Measurements from ENCODE around the gene ADAMTSL3.

ADAMTSL3 gene

DNA sequence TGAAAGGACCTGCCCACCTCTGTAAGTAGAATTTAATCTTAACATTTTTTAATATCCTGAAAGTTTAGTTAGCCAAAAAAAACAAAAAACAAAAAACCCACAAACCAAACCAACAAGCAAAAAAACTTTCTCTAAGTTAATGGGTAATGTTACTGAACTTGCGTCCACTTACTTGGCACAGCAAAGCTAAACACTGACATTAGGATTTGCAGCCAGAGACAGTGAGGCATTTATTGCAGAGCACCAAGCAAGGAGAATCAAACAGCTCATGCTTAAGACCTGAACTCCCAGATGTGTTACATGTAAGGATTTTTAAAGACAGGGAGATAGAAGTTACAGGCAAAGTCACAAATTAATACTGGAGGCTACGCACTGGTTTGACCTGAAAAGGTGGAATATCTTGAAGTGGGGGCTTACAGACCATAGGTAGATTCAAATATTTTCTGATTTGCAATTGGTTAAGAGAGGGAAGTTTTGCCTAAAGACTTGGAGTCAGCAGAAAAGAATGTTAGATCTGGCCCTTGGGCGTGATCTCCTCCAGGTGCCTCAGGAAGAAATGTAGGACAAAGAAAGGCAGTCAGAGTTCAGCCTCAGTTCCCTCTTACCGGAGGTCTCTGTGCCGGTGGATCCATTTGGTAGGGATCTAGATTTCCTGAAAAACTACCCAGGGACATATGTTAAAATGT is 205.0 kb downstream of the ADAMTSL3 start:
- Histone ChIP-seq H3K4me3 (ENCODE audit: low read length) (no peak overlapping the region), H3K36me3 (ENCODE audit: insufficient read depth, low read depth, low read length) (no peaks in the 10 kb centered on the region), H3K27me3 (ENCODE audit: insufficient read depth, low read length) (no peaks in the 10 kb centered on the region)

DNA sequence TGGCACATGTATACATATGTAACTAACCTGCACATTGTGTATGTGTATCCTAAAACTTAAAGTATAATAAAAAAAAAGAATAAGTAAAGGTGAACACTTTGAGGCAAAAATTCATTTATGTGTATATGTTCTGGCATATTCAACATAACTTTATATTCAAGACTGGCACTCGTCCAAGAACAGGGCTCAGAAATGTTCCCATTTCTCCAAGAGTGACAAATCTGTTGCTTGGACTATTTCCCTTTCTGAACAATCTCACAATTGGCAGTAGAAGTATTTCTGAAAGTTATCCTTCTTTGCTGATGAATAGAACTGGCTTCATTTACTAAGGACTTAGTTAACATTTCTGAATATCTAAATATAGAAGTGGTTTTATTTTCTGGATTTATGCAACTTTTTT is 212.8 kb downstream of the ADAMTSL3 start:
- H3K9me3 ChIP-seq (ENCODE audit: insufficient read depth, low read depth, low read length), result no peaks in the 10 kb centered on the region
- H3K27me3 ChIP-seq (ENCODE audit: insufficient read depth, low read length), result no peaks in the 10 kb centered on the region
- H3K36me3 ChIP-seq (ENCODE audit: insufficient read depth, low read depth, low read length), result no peaks in the 10 kb centered on the region
- no peak overlapping the region for H3K4me3 ChIP-seq (ENCODE audit: low read length)
- H3K4me1 ChIP-seq (ENCODE audit: insufficient read depth, low read length), result no peaks in the 10 kb centered on the region
- H3K27ac ChIP-seq (ENCODE audit: low read length), result no peak overlapping the region
- H3K9ac ChIP-seq (ENCODE audit: low read depth, low read length), result no peak overlapping the region

More for the DNA sequence above, 205.0 kb downstream of the ADAMTSL3 start:
- H3K4me1 ChIP-seq (ENCODE audit: insufficient read depth, low read length), result no peaks in the 10 kb centered on the region
- peaks cover 10% of the 10 kb centered on the region for H3K9me3 ChIP-seq (ENCODE audit: insufficient read depth, low read depth, low read length)
- no peak overlapping the region for H3K9ac ChIP-seq (ENCODE audit: low read depth, low read length)
- no peak overlapping the region for H3K27ac ChIP-seq (ENCODE audit: low read length)

DNA sequence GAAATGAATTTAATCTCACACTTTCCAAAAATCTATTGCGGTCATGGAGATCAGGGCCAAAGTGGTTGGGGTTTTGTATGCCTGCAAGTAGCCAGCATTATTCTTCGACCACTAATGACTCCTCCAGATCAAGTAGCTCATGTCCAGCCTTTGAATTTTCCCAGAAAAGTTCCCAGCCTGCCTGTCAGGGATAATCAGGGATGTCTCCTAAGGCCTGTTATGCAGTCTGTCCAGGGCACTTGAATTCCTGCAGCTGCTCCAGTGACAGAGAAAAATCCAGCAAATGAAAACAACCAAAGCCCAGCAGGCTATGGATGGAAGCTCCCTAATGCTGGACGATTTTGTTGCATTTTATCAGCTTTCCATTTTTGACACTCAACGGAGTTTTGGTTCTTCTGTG is 215.4 kb downstream of the ADAMTSL3 start:
- H3K27ac ChIP-seq (ENCODE audit: low read length), result no peak overlapping the region
- no peak overlapping the region for H3K4me3 ChIP-seq (ENCODE audit: low read length)
- H3K36me3 ChIP-seq (ENCODE audit: insufficient read depth, low read depth, low read length), result no peaks in the 10 kb centered on the region
- H3K4me1 ChIP-seq (ENCODE audit: insufficient read depth, low read length), result no peaks in the 10 kb centered on the region
- H3K27me3 ChIP-seq (ENCODE audit: insufficient read depth, low read length), result no peaks in the 10 kb centered on the region
- H3K9ac ChIP-seq (ENCODE audit: low read depth, low read length), result no peak overlapping the region
- H3K9me3 ChIP-seq (ENCODE audit: insufficient read depth, low read depth, low read length), result no peaks in the 10 kb centered on the region

DNA sequence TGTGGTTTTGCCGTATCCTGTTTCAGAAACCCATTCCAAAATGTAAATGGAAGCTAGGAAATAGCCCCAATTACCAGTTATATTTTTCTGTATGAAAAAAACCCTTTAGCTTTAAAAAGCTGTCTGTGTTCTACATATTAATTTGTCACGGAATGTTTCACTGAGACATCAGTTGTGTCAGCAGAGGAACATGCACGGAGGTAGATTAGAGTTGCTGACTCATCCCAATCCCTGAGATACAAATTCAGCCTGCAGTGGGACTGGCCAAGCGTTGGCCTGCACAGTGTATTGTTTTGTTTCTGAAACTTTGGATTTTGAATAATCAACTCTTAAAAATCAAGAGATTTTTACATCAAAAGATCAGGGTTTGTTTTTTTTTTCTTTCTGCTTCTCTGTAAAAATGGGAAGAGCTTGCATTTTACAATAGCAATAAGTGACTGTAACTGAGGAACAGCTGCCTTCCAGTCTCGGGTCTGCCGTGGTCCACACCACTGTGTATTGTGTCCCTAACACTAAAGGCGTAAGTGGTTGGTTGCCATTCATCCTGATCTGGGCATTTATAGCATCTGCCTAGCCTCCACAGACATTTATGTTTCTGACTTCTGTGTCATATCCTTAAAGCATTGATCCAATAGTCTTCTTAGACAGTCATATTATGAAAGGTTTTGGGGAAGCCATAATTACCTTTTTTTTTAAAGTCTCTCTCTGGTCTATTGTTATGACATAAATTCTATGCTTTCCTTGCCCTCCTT is 218.1 kb downstream of the ADAMTSL3 start:
- Histone ChIP-seq H3K4me1 (ENCODE audit: insufficient read depth, low read length) (no peaks in the 10 kb centered on the region), H3K9ac (ENCODE audit: low read depth, low read length) (no peak overlapping the region), H3K4me3 (ENCODE audit: low read length) (no peak overlapping the region), H3K9me3 (ENCODE audit: insufficient read depth, low read depth, low read length) (no peaks in the 10 kb centered on the region), H3K27ac (ENCODE audit: low read length) (no peak overlapping the region), H3K27me3 (ENCODE audit: insufficient read depth, low read length) (no peaks in the 10 kb centered on the region), H3K36me3 (ENCODE audit: insufficient read depth, low read depth, low read length) (no peaks in the 10 kb centered on the region)

- Histone ChIP-seq H3K9me3 (ENCODE audit: insufficient read depth, low read depth, low read length) (no peaks in the 10 kb centered on the region), H3K36me3 (ENCODE audit: insufficient read depth, low read depth, low read length) (no peaks in the 10 kb centered on the region), H3K4me1 (ENCODE audit: insufficient read depth, low read length) (no peaks in the 10 kb centered on the region), H3K4me3 (ENCODE audit: low read length) (no peak overlapping the region), H3K27ac (ENCODE audit: low read length) (no peak overlapping the region), H3K27me3 (ENCODE audit: insufficient read depth, low read length) (no peaks in the 10 kb centered on the region), H3K9ac (ENCODE audit: low read depth, low read length) (no peak overlapping the region)
Observed at GRCh38 chr15:83873966-83874365, 220.0 kb downstream of the ADAMTSL3 start.

DNA sequence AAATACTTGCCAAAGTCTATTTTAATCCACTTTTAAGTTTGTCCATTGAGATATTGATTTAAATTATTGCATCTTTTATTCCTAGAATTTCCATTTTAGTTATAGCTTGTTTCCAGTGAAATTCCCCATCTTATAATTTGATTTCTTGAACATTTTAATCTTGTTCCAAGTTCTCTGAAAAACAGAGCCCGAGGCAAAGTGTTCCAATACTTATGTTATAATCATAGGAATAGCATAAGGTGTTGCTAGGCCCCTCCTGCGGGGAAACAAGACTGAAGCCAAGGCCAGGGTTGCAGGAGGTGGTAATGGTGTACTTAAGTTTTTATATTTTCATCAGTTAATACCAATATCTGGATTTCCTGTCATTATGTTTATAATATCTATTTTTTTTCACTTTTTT is 226.6 kb downstream of the ADAMTSL3 start:
- no peak overlapping the region for H3K4me3 ChIP-seq (ENCODE audit: low read length)

GRCh38 chr15:83881156-83881555 is 227.2 kb downstream of the ADAMTSL3 start:
- no peaks in the 10 kb centered on the region for H3K27me3 ChIP-seq (ENCODE audit: insufficient read depth, low read length)
- H3K27ac ChIP-seq (ENCODE audit: low read length), result no peak overlapping the region
- H3K4me3 ChIP-seq (ENCODE audit: low read length), result no peak overlapping the region
- H3K4me1 ChIP-seq (ENCODE audit: insufficient read depth, low read length), result no peaks in the 10 kb centered on the region
- H3K9ac ChIP-seq (ENCODE audit: low read depth, low read length), result no peak overlapping the region
- H3K36me3 ChIP-seq (ENCODE audit: insufficient read depth, low read depth, low read length), result no peaks in the 10 kb centered on the region
- H3K9me3 ChIP-seq (ENCODE audit: insufficient read depth, low read depth, low read length), result no peaks in the 10 kb centered on the region

More for the DNA sequence above, 226.6 kb downstream of the ADAMTSL3 start:
- Histone ChIP-seq H3K4me1 (ENCODE audit: insufficient read depth, low read length) (no peaks in the 10 kb centered on the region), H3K27me3 (ENCODE audit: insufficient read depth, low read length) (no peaks in the 10 kb centered on the region), H3K9ac (ENCODE audit: low read depth, low read length) (no peak overlapping the region), H3K9me3 (ENCODE audit: insufficient read depth, low read depth, low read length) (no peaks in the 10 kb centered on the region), H3K36me3 (ENCODE audit: insufficient read depth, low read depth, low read length) (no peaks in the 10 kb centered on the region), H3K27ac (ENCODE audit: low read length) (no peak overlapping the region)

- Histone ChIP-seq H3K4me3 (ENCODE audit: low read length) (no peak overlapping the region), H3K9me3 (ENCODE audit: insufficient read depth, low read depth, low read length) (no peaks in the 10 kb centered on the region), H3K4me1 (ENCODE audit: insufficient read depth, low read length) (no peaks in the 10 kb centered on the region), H3K36me3 (ENCODE audit: insufficient read depth, low read depth, low read length) (no peaks in the 10 kb centered on the region), H3K27ac (ENCODE audit: low read length) (no peak overlapping the region), H3K27me3 (ENCODE audit: insufficient read depth, low read length) (no peaks in the 10 kb centered on the region), H3K9ac (ENCODE audit: low read depth, low read length) (no peak overlapping the region)
Observed at GRCh38 chr15:83886321-83886720, 232.4 kb downstream of the ADAMTSL3 start.

DNA sequence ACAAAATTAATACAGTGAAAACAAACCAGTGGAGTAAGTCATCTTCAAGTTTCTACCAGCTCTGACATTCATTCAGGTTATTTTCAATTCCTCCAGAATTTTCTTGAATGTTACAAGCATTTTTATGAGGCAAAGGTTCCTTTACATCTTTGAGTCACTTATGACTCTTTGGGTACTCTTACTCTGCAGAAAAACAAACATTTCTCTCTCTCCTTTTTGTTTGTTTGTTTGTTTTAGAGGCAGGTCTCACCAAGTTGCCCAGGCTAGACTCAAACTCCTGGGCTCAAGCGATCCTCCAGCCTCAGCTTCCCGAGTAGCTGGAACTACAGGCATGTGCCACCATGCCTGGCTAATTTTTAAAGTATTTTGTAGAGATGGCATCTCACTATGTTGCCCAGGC is 233.5 kb downstream of the ADAMTSL3 start:
- no peaks in the 10 kb centered on the region for H3K4me1 ChIP-seq (ENCODE audit: insufficient read depth, low read length)
- H3K9ac ChIP-seq (ENCODE audit: low read depth, low read length), result no peak overlapping the region
- H3K27ac ChIP-seq (ENCODE audit: low read length), result no peak overlapping the region
- no peaks in the 10 kb centered on the region for H3K36me3 ChIP-seq (ENCODE audit: insufficient read depth, low read depth, low read length)
- no peaks in the 10 kb centered on the region for H3K9me3 ChIP-seq (ENCODE audit: insufficient read depth, low read depth, low read length)
- H3K27me3 ChIP-seq (ENCODE audit: insufficient read depth, low read length), result no peaks in the 10 kb centered on the region
- H3K4me3 ChIP-seq (ENCODE audit: low read length), result no peak overlapping the region

DNA sequence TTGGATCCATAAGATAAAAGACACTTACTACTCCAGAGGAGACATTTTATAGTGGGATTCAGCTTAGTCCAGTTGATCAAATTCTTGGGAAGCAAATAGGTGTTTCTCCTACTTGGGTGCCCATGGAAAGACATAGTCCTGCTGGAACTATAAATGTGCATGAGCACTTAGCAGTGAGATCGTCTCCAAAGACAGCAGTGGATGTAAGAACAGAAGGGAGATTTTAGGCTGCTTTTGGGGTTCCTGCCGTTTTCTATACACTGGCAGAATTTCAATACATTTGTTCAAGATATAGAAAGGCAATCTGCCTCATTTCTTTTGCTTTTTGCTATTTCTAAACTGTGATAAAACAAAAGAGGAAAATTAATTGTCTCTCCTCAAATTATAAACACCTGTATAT is 234.0 kb downstream of the ADAMTSL3 start:
- Histone ChIP-seq H3K27me3 (ENCODE audit: insufficient read depth, low read length) (no peaks in the 10 kb centered on the region), H3K36me3 (ENCODE audit: insufficient read depth, low read depth, low read length) (no peaks in the 10 kb centered on the region), H3K4me1 (ENCODE audit: insufficient read depth, low read length) (no peaks in the 10 kb centered on the region), H3K4me3 (ENCODE audit: low read length) (no peak overlapping the region), H3K27ac (ENCODE audit: low read length) (no peak overlapping the region), H3K9ac (ENCODE audit: low read depth, low read length) (no peak overlapping the region), H3K9me3 (ENCODE audit: insufficient read depth, low read depth, low read length) (no peaks in the 10 kb centered on the region)

GRCh38 chr15:83889995-83890394 is 236.1 kb downstream of the ADAMTSL3 start:
- Histone ChIP-seq H3K27me3 (ENCODE audit: insufficient read depth, low read length) (no peaks in the 10 kb centered on the region), H3K9ac (ENCODE audit: low read depth, low read length) (no peak overlapping the region), H3K27ac (ENCODE audit: low read length) (no peak overlapping the region), H3K9me3 (ENCODE audit: insufficient read depth, low read depth, low read length) (no peaks in the 10 kb centered on the region), H3K4me3 (ENCODE audit: low read length) (no peak overlapping the region), H3K36me3 (ENCODE audit: insufficient read depth, low read depth, low read length) (no peaks in the 10 kb centered on the region), H3K4me1 (ENCODE audit: insufficient read depth, low read length) (no peaks in the 10 kb centered on the region)

DNA sequence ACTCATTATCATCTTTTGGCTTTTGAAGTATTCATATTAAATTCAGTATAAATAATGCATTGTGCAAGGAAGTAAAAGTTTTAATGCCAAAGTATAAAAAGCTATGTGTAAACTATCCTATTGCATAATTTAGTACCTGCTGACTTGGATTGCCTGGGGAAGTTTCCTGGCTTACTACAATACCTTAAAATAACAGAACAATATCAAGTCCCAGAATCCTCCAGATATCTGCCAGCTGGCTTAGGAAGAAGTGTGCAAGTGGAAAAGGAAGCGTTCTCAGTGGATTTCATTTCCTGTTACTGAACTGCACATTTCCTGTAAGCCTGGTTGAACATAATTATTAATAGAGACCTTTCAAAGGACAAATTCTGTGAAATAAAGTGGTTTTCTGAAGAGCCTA is 236.7 kb downstream of the ADAMTSL3 start:
- Histone ChIP-seq H3K36me3 (ENCODE audit: insufficient read depth, low read depth, low read length) (no peaks in the 10 kb centered on the region), H3K4me1 (ENCODE audit: insufficient read depth, low read length) (no peaks in the 10 kb centered on the region), H3K4me3 (ENCODE audit: low read length) (no peak overlapping the region), H3K27ac (ENCODE audit: low read length) (no peak overlapping the region), H3K9ac (ENCODE audit: low read depth, low read length) (no peak overlapping the region), H3K27me3 (ENCODE audit: insufficient read depth, low read length) (no peaks in the 10 kb centered on the region), H3K9me3 (ENCODE audit: insufficient read depth, low read depth, low read length) (no peaks in the 10 kb centered on the region)
